Liver (tissue), 9 donors: ENCODE measurements around the gene EIF3L. TPM values are rescaled to one million over a fixed set of nuclear protein-coding genes. Genes with fewer than 3 reads are reported as not detected.

ENCODE experiments used
- DNase-seq: peaks from one replicate; pipeline ENCODE4 v3.0.0-alpha.2; 2017; ENCODE audit warnings: low spot score
- H3K27ac ChIP-seq, 2 donors: one replicate each; pipeline ENCODE4 v1.7.0; 2013; ENCODE audit warnings: inconsistent platforms in 2 of 2, low read length in 2 of 2, control low read depth in 1 of 2, low read depth in 1 of 2, mild to moderate bottlenecking in 1 of 2
- H3K27me3 ChIP-seq, 4 donors: one replicate each; pipeline versions ENCODE4 v1.6.1 to v1.7.0; 2013; ENCODE audit warnings: low read length in 3 of 4, inconsistent platforms in 1 of 4, mild to moderate bottlenecking in 1 of 4, moderate library complexity in 1 of 4; ENCODE audit not compliant: control insufficient read depth in 4 of 4, insufficient read depth in 4 of 4
- H3K36me3 ChIP-seq, 4 donors: one replicate each; pipeline versions ENCODE4 v1.6.1 to v1.7.0; 2013; ENCODE audit warnings: low read length in 3 of 4, mild to moderate bottlenecking in 3 of 4, low read depth in 1 of 4, moderate library complexity in 1 of 4; ENCODE audit not compliant: control insufficient read depth in 4 of 4, insufficient read depth in 3 of 4
- H3K4me1 ChIP-seq, 4 donors: one replicate each; pipeline versions ENCODE4 v1.6.1 to v1.7.0; 2013; ENCODE audit warnings: low read length in 3 of 4, mild to moderate bottlenecking in 3 of 4, moderate library complexity in 1 of 4; ENCODE audit not compliant: control insufficient read depth in 4 of 4, insufficient read depth in 4 of 4
- H3K4me3 ChIP-seq, 3 donors: one replicate each; pipeline versions ENCODE4 v1.6.1 to v1.7.0; 2013; ENCODE audit warnings: low read length in 3 of 3, control low read depth in 1 of 3, low read depth in 1 of 3, mild to moderate bottlenecking in 1 of 3
- H3K9ac ChIP-seq, 2 donors: one replicate each; pipeline ENCODE4 v1.7.0; 2013; ENCODE audit warnings: low read length in 2 of 2, mild to moderate bottlenecking in 2 of 2, moderate library complexity in 2 of 2, control low read depth in 1 of 2, low read depth in 1 of 2
- H3K9me3 ChIP-seq, 4 donors: one replicate each; pipeline versions ENCODE4 v1.6.1 to v1.7.0; 2013; ENCODE audit warnings: low read length in 3 of 4; ENCODE audit not compliant: control insufficient read depth in 4 of 4
- FOXA2 ChIP-seq: IDR thresholded peaks from 2 replicates; pipeline ENCODE4 v1.6.1; 2016; ENCODE audit warnings: antibody characterized with exemption
- HNF4A ChIP-seq, 2 donors: conservative IDR thresholded peaks; 2 replicates each; pipeline ENCODE4 v1.6.1; 2016; ENCODE audit warnings: antibody characterized with exemption in 2 of 2, mild to moderate bottlenecking in 2 of 2
- HNF4G ChIP-seq: IDR thresholded peaks from 2 replicates; pipeline ENCODE4 v1.6.1; 2016; ENCODE audit warnings: antibody characterized with exemption
- JUND ChIP-seq, 2 donors: IDR thresholded peaks; 2 replicates each; pipeline ENCODE4 v1.6.1; 2016; ENCODE audit warnings: antibody characterized with exemption in 2 of 2
- NR2F2 ChIP-seq: IDR thresholded peaks from 2 replicates; pipeline ENCODE4 v1.6.1; 2016; ENCODE audit warnings: antibody characterized with exemption
- RAD21 ChIP-seq, 2 donors: IDR thresholded peaks; 2 replicates each; pipeline ENCODE4 v1.6.1; 2016; ENCODE audit warnings: antibody characterized with exemption in 2 of 2, mild to moderate bottlenecking in 2 of 2
- SP1 ChIP-seq: IDR thresholded peaks from 2 replicates; pipeline ENCODE4 v1.6.1; 2018; ENCODE audit warnings: antibody characterized with exemption, mild to moderate bottlenecking
- TAF1 ChIP-seq: conservative IDR thresholded peaks from 2 replicates; pipeline ENCODE4 v1.6.1; 2016; ENCODE audit warnings: antibody characterized with exemption, mild to moderate bottlenecking
- YY1 ChIP-seq: IDR thresholded peaks from 2 replicates; pipeline ENCODE4 v1.6.1; 2016; ENCODE audit warnings: antibody characterized with exemption, mild to moderate bottlenecking
- WGBS: extraction: QIAGEN DNeasy Blood & Tissue Kit; methylation state at CpG from one replicate; pipeline ENCODE4 v1.1.7; 2013; 5-methylcytosine and 5-hydroxymethylcytosine counted together
- polyA plus RNA-seq, 2 donors: library from polyadenylated mRNA; stranded (reverse) in 1 of 2; unstranded in 1 of 2; fragments of 200-250 nt in 1 of 2; fragments of >200 nt in 1 of 2; fragmentation: Nextera tagmentation in 1 of 2; extraction: Ambion mirVana in 1 of 2; gene quantifications; one replicate each; pipeline versions ENCODE4 v1.2.1 to v1.2.3, GENCODE V29; 2013 to 2015
- total RNA-seq, 2 donors: library from RNA; depleted of rRNA; stranded (reverse); fragments of >200 nt; gene quantifications; one replicate each; pipeline ENCODE4 v1.2.3, GENCODE V29; 2014
- TF ChIP-seq, protein P1 (sequence below): IDR thresholded peaks from 2 replicates; pipeline ENCODE4 v1.6.1; 2016; ENCODE audit warnings: antibody characterized with exemption, mild to moderate bottlenecking
- TF ChIP-seq, protein P2 (sequence below): fragments of 150-350 bp; IDR thresholded peaks from 2 replicates; pipeline ENCODE4 v1.5.1; 2017; ENCODE audit warnings: improper control_type of control experiment, low read depth, low read length; ENCODE audit not compliant: missing input control
- TF ChIP-seq, protein P3 (sequence below): IDR thresholded peaks from 2 replicates; pipeline ENCODE4 v1.6.1; 2016; ENCODE audit warnings: antibody characterized with exemption
- donor health status: healthy.
- donor health status: healthy.
- donor health status: healthy.
- donor health status: healthy.
- donor health status: healthy.

The EIF3L gene
- total and polyA plus RNA-seq, 4 donors: 103 to 217 (median 111) TPM

DNA sequence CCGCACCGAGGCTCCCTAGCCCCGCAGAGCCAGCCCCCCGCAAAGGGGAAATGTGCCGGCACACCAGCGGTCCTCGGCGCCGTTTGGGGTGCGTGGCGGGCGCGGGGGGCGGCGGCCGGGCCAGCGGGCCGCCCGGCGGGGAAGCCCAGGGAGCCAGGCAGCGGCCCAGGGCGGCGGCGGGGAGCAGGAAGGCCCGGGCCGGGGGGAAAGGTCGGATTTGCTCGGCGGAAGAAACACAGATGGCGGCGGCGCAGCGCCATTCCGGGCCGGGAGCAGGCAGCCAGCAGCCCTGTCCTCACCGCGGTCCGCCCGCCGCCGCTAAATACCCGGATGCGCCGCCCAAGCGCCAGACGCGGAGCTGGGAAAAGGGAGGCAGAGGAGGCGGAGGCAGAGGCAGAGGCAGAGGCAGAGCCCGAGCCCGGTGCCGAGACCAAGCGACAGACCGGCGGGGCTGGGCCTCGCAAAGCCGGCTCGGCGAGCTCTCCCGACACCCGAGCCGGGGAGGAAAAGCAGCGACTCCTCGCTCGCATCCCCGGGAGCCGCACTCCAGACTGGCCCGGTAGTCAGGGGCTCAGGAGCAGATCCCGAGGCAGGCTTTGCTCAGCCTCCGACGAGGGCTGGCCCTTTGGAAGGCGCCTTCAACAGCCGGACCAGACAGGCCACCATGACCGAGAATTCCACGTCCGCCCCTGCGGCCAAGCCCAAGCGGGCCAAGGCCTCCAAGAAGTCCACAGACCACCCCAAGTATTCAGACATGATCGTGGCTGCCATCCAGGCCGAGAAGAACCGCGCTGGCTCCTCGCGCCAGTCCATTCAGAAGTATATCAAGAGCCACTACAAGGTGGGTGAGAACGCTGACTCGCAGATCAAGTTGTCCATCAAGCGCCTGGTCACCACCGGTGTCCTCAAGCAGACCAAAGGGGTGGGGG lies 44.1 kb upstream of the EIF3L start:
- Histone ChIP-seq H3K27me3 (no peaks in the 10 kb centered on the region), H3K9ac (peak overlapping the region; percentile 48 to 77), H3K27ac (peak overlapping the region; percentile 71 to 89), H3K4me1 (peaks cover 10 to 58% (median 49%) of the 10 kb centered on the region in 4 donors), H3K9me3 (no peaks in the 10 kb centered on the region), H3K36me3 (no peaks in the 10 kb centered on the region), H3K4me3 (peak overlapping the region; percentile 55 to 91 (median 61))
- WGBS: 3% methylated on average over 87 of the region's 87 CpGs
- TF ChIP-seq, protein P1, sequence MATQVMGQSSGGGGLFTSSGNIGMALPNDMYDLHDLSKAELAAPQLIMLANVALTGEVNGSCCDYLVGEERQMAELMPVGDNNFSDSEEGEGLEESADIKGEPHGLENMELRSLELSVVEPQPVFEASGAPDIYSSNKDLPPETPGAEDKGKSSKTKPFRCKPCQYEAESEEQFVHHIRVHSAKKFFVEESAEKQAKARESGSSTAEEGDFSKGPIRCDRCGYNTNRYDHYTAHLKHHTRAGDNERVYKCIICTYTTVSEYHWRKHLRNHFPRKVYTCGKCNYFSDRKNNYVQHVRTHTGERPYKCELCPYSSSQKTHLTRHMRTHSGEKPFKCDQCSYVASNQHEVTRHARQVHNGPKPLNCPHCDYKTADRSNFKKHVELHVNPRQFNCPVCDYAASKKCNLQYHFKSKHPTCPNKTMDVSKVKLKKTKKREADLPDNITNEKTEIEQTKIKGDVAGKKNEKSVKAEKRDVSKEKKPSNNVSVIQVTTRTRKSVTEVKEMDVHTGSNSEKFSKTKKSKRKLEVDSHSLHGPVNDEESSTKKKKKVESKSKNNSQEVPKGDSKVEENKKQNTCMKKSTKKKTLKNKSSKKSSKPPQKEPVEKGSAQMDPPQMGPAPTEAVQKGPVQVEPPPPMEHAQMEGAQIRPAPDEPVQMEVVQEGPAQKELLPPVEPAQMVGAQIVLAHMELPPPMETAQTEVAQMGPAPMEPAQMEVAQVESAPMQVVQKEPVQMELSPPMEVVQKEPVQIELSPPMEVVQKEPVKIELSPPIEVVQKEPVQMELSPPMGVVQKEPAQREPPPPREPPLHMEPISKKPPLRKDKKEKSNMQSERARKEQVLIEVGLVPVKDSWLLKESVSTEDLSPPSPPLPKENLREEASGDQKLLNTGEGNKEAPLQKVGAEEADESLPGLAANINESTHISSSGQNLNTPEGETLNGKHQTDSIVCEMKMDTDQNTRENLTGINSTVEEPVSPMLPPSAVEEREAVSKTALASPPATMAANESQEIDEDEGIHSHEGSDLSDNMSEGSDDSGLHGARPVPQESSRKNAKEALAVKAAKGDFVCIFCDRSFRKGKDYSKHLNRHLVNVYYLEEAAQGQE: peak; percentile 93
- TF ChIP-seq TAF1 (peak; percentile 81), SP1 (peak; percentile 66), YY1 (peak; percentile 88), RAD21 (IDR thresholded peaks at IDR 0.05) (peak in 1 of 2 donors; percentile 24), FOXA2 (no peak), NR2F2 (no peak)
- DNase-seq: peak; percentile 99

DNA sequence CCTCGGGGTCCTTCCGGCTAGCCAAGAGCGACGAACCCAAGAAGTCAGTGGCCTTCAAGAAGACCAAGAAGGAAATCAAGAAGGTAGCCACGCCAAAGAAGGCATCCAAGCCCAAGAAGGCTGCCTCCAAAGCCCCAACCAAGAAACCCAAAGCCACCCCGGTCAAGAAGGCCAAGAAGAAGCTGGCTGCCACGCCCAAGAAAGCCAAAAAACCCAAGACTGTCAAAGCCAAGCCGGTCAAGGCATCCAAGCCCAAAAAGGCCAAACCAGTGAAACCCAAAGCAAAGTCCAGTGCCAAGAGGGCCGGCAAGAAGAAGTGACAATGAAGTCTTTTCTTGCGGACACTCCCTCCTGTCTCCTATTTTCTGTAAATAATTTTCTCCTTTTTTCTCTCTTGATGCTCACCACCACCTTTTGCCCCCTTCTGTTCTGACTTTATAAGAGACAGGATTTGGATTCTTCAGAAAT lies 43.4 kb upstream of the EIF3L start:
- H3K4me3 ChIP-seq: peak overlapping the region; percentile 55 to 91 (median 61)
- no peaks in the 10 kb centered on the region for H3K9me3 ChIP-seq
- DNase-seq: no peak
- H3K27me3 ChIP-seq: no peaks in the 10 kb centered on the region
- H3K9ac ChIP-seq: peak overlapping the region; percentile 17 to 77
- 44% methylated on average over 10 of the region's 10 CpGs for WGBS
- peak in 1 of 2 donors; percentile 33 for TF ChIP-seq HNF4A (conservative IDR thresholded peaks at IDR 0.05)
- TF ChIP-seq JUND (IDR thresholded peaks at IDR 0.05): no peak
- peaks cover 11 to 58% (median 49%) of the 10 kb centered on the region in 4 donors for H3K4me1 ChIP-seq
- no peaks in the 10 kb centered on the region for H3K36me3 ChIP-seq
- H3K27ac ChIP-seq: peak overlapping the region; percentile 71 to 89

DNA sequence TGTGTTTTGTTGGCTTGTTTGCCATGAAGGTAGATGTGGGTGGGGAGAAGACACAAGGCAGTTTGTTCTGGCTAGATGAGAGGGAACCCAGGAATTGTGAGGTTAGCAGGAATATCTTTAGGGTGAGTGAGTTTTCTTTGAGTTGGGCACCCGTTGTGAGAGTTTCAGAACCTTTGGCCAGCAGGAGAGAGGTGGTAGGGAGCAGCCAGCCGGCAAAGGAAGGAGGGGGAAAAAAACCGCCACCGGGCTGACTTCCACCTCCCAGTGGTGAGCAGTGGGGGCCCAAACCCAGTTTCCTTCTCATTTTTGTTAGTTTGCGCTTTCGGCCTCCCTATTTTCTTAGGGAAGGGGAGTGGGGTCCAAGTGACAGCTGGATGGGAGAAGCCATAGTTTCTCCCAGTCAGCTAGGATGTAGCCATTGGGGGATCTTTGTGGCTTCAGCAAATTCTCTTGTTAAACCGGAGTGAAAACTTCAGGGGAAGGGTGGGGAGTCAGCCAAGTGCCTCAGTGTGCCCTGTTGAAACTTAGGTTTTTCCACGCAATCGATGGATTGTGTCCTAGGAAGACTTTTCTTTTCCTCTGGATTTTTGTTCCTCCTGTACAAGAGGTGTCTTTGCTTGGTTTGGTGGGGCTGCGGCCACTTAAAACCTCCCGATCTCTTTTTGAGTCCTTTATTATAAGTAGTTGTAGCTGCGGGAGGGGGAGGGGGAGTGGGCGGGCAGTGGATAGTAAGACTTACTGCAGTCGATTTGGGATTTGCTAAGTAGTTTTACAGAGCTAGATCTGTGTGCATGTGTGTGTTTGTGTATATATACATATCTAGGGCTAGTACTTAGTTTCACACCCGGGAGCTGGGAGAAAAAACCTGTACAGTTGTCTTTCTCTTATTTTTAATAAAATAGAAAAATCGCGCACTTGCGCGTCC lies 42.5 kb upstream of the EIF3L start:
- TF ChIP-seq, protein P2, sequence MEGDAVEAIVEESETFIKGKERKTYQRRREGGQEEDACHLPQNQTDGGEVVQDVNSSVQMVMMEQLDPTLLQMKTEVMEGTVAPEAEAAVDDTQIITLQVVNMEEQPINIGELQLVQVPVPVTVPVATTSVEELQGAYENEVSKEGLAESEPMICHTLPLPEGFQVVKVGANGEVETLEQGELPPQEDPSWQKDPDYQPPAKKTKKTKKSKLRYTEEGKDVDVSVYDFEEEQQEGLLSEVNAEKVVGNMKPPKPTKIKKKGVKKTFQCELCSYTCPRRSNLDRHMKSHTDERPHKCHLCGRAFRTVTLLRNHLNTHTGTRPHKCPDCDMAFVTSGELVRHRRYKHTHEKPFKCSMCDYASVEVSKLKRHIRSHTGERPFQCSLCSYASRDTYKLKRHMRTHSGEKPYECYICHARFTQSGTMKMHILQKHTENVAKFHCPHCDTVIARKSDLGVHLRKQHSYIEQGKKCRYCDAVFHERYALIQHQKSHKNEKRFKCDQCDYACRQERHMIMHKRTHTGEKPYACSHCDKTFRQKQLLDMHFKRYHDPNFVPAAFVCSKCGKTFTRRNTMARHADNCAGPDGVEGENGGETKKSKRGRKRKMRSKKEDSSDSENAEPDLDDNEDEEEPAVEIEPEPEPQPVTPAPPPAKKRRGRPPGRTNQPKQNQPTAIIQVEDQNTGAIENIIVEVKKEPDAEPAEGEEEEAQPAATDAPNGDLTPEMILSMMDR: no peak
- TF ChIP-seq, protein P3, sequence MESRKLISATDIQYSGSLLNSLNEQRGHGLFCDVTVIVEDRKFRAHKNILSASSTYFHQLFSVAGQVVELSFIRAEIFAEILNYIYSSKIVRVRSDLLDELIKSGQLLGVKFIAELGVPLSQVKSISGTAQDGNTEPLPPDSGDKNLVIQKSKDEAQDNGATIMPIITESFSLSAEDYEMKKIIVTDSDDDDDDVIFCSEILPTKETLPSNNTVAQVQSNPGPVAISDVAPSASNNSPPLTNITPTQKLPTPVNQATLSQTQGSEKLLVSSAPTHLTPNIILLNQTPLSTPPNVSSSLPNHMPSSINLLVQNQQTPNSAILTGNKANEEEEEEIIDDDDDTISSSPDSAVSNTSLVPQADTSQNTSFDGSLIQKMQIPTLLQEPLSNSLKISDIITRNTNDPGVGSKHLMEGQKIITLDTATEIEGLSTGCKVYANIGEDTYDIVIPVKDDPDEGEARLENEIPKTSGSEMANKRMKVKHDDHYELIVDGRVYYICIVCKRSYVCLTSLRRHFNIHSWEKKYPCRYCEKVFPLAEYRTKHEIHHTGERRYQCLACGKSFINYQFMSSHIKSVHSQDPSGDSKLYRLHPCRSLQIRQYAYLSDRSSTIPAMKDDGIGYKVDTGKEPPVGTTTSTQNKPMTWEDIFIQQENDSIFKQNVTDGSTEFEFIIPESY: no peak
- TF ChIP-seq SP1: no peak
- TF ChIP-seq NR2F2: no peak
- TF ChIP-seq, protein P1: no peak
- no peak for TF ChIP-seq FOXA2
- no peak for TF ChIP-seq HNF4G
- peak; percentile 64 for DNase-seq
- no peaks in the 10 kb centered on the region for H3K27me3 ChIP-seq
- H3K9ac ChIP-seq: peak overlapping the region; percentile 59 to 77
- H3K4me3 ChIP-seq: peak overlapping the region; percentile 59 to 91 (median 61)
- peaks cover 11 to 58% (median 49%) of the 10 kb centered on the region in 4 donors for H3K4me1 ChIP-seq
- H3K9me3 ChIP-seq: no peaks in the 10 kb centered on the region
- H3K27ac ChIP-seq: peak overlapping the region; percentile 71 to 89
- under 1% methylated on average over 19 of the region's 19 CpGs for WGBS
- H3K36me3 ChIP-seq: no peaks in the 10 kb centered on the region
